Smooth muscle cell of the pulmonary artery (primary cell): Measurements from ENCODE around the gene PRR35. TPM values are rescaled to one million over a fixed set of nuclear protein-coding genes. Genes with fewer than 3 reads are reported as not detected.

Experiments
- total RNA-seq: library from RNA; depleted of rRNA; stranded (reverse); fragments of >200 nt; gene quantifications from 2 replicates; pipeline ENCODE4 v1.2.3, GENCODE V29; 2014

Gene PRR35
- total RNA-seq: not detected in 2 replicates

GRCh38 chr16:560204-560700, at the start of gene PRR35:
TSS of gene PRR35 (plus strand) at chr16:560394. CDS start at chr16:563295, 2,901 bp downstream.

GRCh38 chr16:527015-527903, 32.9 kb upstream of the PRR35 start, which contains the start of gene CAPN15:
TSS of gene CAPN15 (plus strand) at chr16:527712. CDS start at chr16:546839, 19,127 bp downstream.

GRCh38 chr16:566475-567372, 6.5 kb downstream of the PRR35 start, which contains the start of gene NHLRC4:
TSS of gene NHLRC4 (plus strand) at chr16:567005. CDS start at chr16:568048, 1,043 bp downstream.

GRCh38 chr16:569445-570254, 9.5 kb downstream of the PRR35 start, which contains the start of gene PIGQ:
TSS of gene PIGQ (plus strand) at chr16:569968. CDS start at chr16:574075, 4,107 bp downstream.

GRCh38 chr16:589658-590187, 29.5 kb downstream of the PRR35 start, which contains the start of gene RAB40C:
TSS of gene RAB40C (plus strand) at chr16:590066. CDS start at chr16:590292, 226 bp downstream.

Other genes starting within 250 kb of the PRR35 start
- gene AXIN1, start 207.7 kb upstream of the PRR35 start, total RNA-seq: 20.3 and 26.9 TPM in 2 replicates
- 37.6 and 39.2 TPM in 2 replicates for gene MRPL28, start 189.9 kb upstream of the PRR35 start, total RNA-seq
- gene PGAP6, start 178.4 kb upstream of the PRR35 start, total RNA-seq: 64.9 and 113 TPM in 2 replicates
- 81.9 and 94.9 TPM in 2 replicates for gene NME4, start 163.2 kb upstream of the PRR35 start, total RNA-seq
- 11.5 and 12.5 TPM in 2 replicates for gene DECR2, start 158.5 kb upstream of the PRR35 start, total RNA-seq
- 31.0 and 38.4 TPM in 2 replicates for gene RAB11FIP3, start 134.7 kb upstream of the PRR35 start, total RNA-seq
- 28.5 and 48.7 TPM in 2 replicates for gene CAPN15, start 32.7 kb upstream of the PRR35 start, total RNA-seq
- 0.99 and 1.3 TPM in 2 replicates for gene NHLRC4, start 6.6 kb downstream of the PRR35 start, total RNA-seq
- gene PIGQ, start 9.6 kb downstream of the PRR35 start, total RNA-seq: 31.5 and 39.1 TPM in 2 replicates
- 12.6 and 13.6 TPM in 2 replicates for gene RAB40C, start 29.7 kb downstream of the PRR35 start, total RNA-seq
- gene WFIKKN1, start 70.6 kb downstream of the PRR35 start, total RNA-seq: 0.26 TPM in 2 replicates
- 61.8 and 71.3 TPM in 2 replicates for gene METTL26, start 75.9 kb downstream of the PRR35 start, total RNA-seq
- 11.3 and 19.8 TPM in 2 replicates for gene MCRIP2, start 81.4 kb downstream of the PRR35 start, total RNA-seq
- 9.3 and 18.1 TPM in 2 replicates for gene WDR90, start 89.0 kb downstream of the PRR35 start, total RNA-seq
- 29.1 and 39.2 TPM in 2 replicates for gene RHOT2, start 107.7 kb downstream of the PRR35 start, total RNA-seq
- 2.7 and 9.1 TPM in 2 replicates for gene RHBDL1, start 115.3 kb downstream of the PRR35 start, total RNA-seq
- gene STUB1, start 120.0 kb downstream of the PRR35 start, total RNA-seq: 73.9 and 106 TPM in 2 replicates
- 54.5 and 58.5 TPM in 2 replicates for gene JMJD8, start 123.9 kb downstream of the PRR35 start, total RNA-seq
- 7.9 and 10.3 TPM in 2 replicates for gene WDR24, start 130.0 kb downstream of the PRR35 start, total RNA-seq
- 0.07 and 0.13 TPM in 2 replicates for gene FBXL16, start 145.4 kb downstream of the PRR35 start, total RNA-seq
- 81.0 and 110 TPM in 2 replicates for gene METRN, start 154.7 kb downstream of the PRR35 start, total RNA-seq
- 17.7 and 23.0 TPM in 2 replicates for gene ANTKMT, start 160.8 kb downstream of the PRR35 start, total RNA-seq
- gene CCDC78, start 166.0 kb downstream of the PRR35 start, total RNA-seq: 1.6 and 4.9 TPM in 2 replicates
- 9.5 and 23.7 TPM in 2 replicates for gene HAGHL, start 166.7 kb downstream of the PRR35 start, total RNA-seq
- gene CIAO3, start 180.6 kb downstream of the PRR35 start, total RNA-seq: 29.5 and 35.8 TPM in 2 replicates
- gene MSLN, start 200.3 kb downstream of the PRR35 start, total RNA-seq: not detected in 2 replicates
- gene RPUSD1, start 228.0 kb downstream of the PRR35 start, total RNA-seq: 17.1 and 28.9 TPM in 2 replicates
- gene CHTF18, start 228.2 kb downstream of the PRR35 start, total RNA-seq: 6.5 and 8.7 TPM in 2 replicates
- not detected in 2 replicates for gene GNG13, start 240.3 kb downstream of the PRR35 start, total RNA-seq